Measurements from ENCODE around the gene FAR1. TPM values are rescaled to one million over a fixed set of nuclear protein-coding genes. Genes with fewer than 3 reads are reported as not detected.
A peak's percentile ranks its signal among the peaks of the same experiment; 100 is the strongest.
"Not testable (repeated sequence)": the region's sequence is repeated elsewhere in the genome, so short reads cannot be mapped to it uniquely, and the experiment has no call there.

Gene FAR1
- total RNA-seq, 1 donor from 2014 or later, result 81.3 TPM

DNA sequence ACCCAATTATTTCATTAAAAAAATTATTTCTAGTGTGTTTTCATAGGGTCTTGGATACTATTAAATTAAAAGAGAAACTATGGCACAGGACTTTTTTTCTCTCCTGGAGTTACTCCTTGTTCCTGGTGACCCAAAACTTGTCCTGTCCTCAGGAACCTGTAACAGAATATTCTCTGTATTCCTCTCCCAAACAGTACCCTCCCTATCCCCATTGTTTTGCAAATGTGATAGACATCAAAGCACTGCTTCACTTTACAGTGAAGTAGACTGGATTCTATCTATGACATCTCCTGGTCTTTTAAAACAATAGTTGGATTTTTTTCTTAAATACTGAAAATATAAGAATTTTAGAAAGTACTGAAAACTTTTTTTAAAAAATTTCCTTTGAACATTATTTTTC lies 37.2 kb downstream of the FAR1 start:
- DNase-seq (ENCODE audit: low read depth), result no peak

DNA sequence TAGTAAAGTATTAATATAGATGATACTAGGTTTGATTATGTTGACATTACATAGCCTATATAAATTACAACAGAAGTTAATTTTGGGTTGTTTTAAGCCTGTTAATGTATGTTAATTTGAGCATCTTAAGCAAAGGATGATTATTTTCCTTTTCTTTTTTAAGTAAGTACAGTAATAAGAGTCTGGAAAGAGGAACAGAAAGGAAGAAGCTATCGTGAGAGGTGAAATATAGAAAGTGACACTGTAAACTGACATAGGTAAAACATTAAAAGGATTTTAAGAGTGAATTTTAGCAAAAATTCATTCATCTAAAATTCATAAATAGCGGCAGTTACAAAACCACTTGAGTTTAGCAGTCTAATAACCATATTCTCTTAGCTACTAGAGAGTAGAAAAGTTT lies 45.5 kb downstream of the FAR1 start:
- no peak for DNase-seq (ENCODE audit: low read depth)

DNA sequence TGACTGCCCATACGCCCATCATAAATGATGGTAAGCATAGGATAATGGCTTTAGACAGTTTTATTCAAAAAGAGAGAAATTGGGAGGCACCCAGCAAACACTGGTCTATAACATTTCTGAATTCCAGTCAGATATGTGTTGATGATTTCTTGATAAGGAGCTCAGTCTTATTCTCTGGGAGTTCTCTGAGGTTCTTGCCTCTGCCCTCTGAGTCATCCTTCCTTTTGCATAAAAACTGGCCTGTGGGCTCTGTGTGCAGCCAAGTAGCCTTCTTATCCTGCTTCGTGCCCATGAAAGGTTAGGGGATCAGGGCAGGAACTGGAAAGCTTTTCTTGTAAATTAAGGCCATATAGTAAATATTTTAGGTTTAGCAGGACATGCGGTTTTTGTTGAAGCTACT lies 48.9 kb downstream of the FAR1 start:
- DNase-seq (ENCODE audit: low read depth), result peak; percentile 75

DNA sequence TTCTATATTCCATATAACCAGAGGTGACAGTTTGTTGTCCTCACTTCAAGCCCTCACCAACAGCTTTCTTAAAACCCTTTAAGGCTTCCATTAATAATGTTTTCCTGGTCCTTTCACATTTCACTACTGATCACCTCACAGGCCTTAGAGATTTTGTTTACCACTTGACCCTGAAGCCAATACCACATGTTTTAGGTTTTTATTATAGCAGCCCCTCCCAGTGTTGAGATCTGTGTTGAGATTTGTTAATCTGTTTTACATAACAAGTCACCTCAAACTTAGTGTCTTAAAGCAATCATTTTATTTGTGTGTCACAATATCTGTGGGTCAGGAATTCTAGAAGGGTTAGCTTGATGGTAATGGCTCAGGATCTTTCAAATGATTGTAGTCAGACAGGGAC lies 49.9 kb downstream of the FAR1 start:
- DNase-seq (ENCODE audit: low read depth), result no peak

DNA sequence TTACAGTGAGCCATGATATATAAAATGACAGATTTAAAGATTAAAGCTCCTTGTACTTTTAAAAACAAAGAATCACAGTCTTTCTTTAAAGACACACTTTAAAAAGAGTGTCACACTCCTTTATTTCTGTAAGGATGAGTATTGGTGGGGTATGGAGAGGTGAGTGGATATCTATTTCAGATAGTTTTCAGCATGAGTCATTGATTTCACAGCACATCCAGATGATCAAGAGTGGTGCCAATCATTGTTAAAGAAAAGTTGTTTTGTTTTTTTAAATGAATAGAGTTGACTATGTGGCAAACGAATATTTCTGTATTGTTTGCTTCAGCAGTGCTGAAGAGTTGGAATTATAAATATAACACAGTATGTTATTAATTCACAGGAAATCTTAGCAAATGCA lies 52.5 kb downstream of the FAR1 start:
- peak; percentile 16 for DNase-seq (ENCODE audit: low read depth)

DNA sequence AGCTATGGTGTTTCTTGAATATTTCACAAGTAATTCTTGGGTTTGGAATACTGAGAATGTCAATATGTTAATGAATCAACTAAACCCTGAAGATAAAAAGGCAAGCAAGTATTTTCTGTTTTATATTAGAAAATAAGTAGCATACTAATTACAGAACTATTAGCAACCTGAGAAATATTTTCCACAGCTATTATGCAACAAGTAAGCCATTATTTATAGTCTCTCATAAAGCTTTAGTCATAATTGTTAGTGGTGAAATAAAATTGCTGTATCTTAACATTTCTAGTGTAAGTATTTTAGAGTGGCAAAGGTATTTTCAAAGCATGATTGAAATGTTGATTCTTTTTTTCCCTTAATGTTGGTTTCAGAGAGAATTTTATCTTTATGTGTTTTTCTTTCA lies 53.3 kb downstream of the FAR1 start:
- peak; percentile 25 for DNase-seq (ENCODE audit: low read depth)

DNA sequence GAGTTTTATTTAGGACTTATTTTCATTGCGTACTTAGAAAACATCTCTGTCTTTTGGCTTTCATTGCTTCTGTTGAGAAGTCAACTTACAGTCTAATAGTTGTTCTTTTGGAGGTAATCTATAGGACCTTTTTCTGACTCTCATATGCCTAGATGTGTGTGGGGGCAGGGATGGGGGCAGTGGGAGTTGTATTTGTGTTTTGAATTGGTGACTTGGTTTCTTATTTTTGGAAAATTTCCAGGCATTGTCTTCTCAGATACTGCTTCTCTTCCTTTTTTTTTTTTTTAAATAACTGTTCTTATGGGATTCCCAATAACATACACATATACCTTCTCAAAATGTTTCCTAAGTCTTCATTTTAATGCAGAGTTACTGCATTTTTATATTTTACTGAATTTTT lies 58.0 kb downstream of the FAR1 start:
- no peak for DNase-seq (ENCODE audit: low read depth)

DNA sequence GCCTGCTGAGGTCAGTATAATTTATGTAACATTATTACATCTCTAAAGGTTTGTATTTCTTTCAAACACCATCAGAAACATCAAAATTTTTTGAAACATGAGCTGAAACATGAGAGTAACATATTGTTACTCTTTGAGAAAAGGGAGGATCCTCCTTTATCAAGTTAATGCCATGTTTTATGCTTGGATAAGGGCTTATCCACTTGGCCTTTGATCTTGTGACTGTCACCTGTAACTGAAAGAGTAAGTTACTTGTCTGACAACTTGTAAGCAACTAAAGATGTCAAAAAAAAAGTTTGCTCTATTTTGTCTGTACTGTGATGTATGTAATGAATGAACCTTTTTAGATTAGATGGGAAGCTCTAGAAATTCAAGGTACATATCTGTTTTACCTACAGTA lies 59.6 kb downstream of the FAR1 start:
- DNase-seq (ENCODE audit: low read depth), result no peak

DNA sequence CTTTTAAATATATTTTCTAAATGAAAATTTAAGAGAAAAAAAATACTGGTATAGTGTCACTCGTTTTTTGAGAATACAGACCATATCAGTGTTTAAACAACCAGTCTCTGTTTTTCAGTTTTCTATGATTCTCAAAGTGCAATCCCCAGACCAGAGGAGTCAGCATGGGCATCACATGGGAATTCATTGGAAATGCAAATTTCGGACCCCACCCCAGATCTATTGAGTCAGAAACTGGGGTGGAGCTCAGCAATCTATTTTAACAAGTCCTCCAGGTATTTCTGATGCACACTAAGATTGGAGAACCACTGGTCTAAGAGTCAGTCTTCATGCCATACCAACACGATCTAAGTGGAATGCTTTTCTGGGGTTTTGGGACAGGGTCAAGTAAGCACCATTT lies 66.1 kb downstream of the FAR1 start:
- DNase-seq (ENCODE audit: low read depth), result no peak

DNA sequence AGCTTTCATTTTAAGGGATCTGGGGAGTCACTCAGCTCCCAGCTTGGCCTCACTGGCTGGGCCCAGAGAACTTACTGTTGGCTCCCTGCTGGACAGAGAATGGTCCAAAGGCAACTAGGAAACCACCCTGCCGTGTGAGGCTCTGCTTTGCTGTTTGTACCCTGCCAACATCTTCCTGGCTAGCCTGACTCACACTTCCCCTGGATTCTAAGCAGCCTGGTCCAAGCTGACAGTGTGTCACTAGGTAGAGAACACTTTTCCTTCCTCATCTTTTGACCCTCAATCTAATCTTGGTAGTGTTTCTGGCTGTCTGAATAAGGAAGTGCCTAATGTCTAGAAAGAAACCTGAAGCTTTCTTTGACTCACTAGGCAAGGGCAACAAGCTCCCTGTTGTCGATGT lies 76.7 kb downstream of the FAR1 start:
- no peak for DNase-seq (ENCODE audit: low read depth)

DNA sequence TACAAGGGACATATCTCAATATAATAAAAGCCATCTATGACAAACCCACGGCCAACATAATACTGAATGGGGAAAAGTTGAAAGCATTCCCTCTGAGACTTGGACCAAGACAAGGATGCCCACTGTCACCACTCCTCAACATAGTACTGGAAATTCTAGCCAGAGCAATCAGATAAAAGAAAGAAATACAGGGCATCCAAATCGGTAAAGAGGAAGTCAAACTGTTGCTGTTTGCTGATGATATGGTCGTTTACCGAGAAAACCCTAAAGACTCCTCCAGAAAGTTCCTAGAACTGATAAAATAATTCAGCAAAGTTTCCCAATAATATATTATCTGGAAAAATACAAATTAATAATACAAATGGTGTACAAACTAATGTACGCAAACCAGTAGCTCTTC lies 84.8 kb downstream of the FAR1 start:
- not testable (repeated sequence) for DNase-seq (ENCODE audit: low read depth)

DNA sequence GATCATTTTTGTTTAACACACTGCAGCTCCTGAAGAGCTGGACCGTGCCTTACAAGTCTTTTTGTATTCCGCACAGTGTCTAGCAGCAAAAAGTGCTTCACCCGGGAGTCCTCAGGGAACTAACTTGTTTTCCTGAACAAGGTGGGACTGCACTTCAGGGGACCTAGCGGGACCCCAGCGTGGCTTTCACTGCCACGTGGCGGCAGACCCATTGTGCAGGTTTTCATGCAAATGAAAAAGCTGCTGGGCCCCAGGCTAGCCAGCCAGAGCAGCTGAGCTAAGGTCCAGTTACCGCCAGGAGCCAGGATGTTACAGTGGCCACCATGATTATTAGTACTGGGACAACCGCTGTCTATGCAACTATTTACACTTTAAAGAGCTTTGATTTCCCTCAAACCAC lies 90.6 kb downstream of the FAR1 start:
- no peak for DNase-seq (ENCODE audit: low read depth)

DNA sequence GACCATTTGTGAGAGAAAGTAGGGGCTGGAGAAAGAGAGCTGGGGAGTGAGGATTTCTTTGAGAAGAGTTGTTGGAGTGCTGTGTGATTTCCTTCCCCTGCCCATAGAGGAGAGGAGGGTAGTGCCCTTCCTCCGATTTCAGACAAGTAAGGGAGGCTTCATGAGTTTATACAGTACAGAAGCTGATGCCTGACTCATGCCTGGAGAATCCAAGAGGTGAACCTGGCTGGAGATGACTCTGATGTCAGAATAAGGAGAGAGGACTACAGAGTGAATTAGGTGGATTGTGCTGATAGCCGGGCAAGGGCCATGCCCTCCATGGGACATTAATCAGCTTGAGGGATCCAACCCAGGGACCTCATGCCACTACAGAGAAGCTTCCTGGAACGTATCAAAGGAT lies 91.6 kb downstream of the FAR1 start:
- peak; percentile 65 for DNase-seq (ENCODE audit: low read depth)

DNA sequence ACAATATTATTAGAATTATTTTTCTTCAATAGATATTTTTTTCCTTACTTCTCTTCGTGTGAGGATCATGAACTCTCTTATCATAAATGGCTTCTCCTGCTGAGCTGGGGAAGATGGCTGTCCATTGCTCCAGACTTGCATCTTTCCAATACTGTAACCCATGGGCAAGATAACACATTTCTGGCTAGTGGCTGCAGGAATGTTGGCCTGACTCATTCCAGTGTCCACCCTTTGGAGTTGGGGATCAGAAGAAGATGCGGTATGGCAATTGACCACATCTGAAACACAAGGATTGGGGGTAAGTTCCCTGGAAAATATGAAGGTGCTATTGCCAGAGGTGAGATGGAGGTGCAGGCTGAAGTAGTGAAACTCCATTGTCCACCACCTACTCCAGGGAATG lies 92.8 kb downstream of the FAR1 start:
- no peak for DNase-seq (ENCODE audit: low read depth)

DNA sequence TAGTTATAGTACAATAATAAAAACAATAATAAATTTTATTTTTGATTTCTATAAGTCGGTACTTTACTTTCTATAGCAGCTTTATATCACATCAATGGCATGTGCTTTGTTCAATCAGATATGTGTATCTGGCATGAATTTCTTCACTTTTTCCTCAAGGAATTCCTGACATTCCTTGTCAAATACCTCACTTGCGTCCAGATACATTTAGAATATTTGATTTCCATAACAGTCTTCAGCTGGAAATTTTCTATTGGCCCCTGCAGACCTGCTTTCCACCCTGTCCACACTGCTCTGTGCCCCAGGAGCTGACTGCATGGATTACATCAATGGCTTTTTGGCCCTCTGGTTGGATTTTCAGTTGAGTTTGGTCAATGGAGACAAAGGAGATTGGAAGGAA lies 93.2 kb downstream of the FAR1 start:
- no peak for DNase-seq (ENCODE audit: low read depth)

DNA sequence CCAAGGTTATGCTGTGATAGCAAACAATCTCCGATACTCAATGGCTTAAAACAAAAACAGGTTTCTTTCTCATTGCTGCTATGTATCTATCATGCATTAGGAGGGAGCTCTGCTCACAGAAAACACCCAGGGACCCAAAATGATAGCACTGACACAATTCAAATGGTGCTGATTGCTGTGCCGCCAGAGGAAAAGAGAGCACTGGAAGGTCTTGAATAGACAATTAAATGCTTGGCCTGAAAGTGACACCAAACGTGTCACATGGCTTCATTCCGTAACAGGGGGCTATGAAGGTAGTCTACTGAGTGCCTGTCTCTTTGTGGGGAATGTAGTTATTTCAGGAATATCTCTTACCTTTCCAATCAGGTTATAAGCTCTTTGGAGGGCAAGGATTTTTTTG lies 94.2 kb downstream of the FAR1 start:
- no peak for DNase-seq (ENCODE audit: low read depth)

DNA sequence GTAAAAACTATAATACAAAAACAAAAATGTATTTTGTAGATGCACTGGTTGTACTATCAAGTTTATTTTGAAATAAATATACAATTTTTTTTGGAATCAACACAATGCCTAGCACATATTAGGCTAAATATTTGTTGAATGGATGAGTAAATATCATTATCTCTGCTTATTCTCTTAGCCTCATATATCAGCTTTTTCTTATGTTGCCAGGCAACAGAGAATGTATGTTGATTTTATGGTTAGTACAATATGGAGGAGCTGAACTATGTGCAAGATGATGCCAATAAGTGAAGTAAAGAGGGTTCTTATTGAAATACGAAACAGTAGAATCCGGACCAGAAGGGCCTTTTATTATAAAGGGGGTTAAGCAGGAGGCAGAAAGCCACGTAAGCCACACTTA lies 94.9 kb downstream of the FAR1 start:
- DNase-seq (ENCODE audit: low read depth), result no peak

DNA sequence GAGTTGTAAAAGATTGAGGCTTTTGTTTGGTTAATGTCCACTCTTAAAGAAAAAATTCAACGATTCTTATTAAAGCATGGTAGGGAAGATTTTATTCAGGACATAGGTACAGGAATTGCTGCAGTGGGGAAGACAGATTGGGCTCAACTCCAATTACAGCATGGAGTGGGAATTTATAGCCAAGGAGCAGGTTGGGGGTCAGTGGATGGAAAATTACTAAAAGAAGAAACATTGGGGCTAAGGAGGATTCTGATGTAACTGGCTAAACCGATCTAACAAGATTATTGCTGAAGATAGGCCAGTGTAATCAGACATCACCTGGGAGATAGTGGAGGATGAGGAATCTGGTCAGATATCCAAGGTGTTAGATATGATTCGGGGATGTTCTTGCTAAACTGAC lies 97.4 kb downstream of the FAR1 start:
- no peak for DNase-seq (ENCODE audit: low read depth)

DNA sequence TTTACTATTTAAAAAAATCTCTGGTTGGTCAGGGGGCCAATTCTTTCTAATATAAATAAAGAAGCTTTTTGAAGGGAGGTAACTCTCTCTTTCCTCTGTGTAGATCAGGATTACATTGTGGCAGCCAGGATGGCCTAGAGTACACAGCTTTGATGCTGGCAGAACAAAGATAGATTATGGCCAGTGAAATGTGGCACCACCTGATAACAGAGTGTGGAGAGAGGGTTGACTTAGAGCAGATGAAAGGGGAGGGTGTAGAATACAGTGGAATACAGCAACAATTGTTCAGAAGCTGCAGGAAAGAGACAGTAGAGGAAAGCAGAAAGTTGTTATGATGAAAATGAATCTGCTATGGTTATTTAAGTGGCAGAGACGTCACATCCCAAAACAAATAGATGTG lies 99.0 kb downstream of the FAR1 start:
- no peak for DNase-seq (ENCODE audit: low read depth)

DNA sequence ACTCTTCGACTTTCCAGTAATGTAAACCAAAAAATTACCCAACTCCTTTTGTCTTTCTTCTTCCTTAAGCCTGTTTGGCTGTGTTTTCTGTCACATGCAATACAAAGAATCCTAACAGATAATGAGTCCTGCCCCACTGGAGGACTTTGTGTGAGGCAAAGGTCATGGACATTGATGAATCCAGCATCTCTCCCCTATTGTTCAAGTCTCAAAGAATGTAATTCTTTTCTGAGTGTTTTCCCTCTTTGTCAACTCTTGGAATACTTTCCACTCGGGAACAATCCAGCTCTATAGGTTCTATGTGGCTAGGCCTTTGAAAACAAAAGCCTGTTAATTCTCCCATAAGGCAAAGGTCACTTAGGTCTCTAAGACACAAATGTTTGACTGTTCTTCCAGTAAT lies 100.7 kb downstream of the FAR1 start:
- DNase-seq (ENCODE audit: low read depth), result no peak

DNA sequence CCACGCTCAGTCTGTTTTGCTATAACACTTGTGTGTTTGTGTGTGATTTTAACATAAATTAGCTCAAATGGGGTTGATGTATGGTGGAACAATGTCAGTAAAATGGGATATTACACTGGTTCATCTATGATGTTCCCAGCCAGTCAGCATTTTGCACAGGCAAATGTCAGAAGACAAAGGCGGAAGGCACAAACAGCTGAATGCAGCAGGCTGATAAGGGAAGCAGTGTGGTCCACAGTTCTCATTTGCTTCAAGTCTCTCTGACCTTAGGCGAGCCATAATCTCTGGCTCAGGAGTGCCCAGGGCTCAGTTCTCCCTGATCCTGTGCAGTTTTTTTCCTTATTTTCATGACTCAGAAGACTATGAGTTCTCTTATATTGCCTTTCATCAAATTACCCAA lies 102.7 kb downstream of the FAR1 start:
- no peak for DNase-seq (ENCODE audit: low read depth)

DNA sequence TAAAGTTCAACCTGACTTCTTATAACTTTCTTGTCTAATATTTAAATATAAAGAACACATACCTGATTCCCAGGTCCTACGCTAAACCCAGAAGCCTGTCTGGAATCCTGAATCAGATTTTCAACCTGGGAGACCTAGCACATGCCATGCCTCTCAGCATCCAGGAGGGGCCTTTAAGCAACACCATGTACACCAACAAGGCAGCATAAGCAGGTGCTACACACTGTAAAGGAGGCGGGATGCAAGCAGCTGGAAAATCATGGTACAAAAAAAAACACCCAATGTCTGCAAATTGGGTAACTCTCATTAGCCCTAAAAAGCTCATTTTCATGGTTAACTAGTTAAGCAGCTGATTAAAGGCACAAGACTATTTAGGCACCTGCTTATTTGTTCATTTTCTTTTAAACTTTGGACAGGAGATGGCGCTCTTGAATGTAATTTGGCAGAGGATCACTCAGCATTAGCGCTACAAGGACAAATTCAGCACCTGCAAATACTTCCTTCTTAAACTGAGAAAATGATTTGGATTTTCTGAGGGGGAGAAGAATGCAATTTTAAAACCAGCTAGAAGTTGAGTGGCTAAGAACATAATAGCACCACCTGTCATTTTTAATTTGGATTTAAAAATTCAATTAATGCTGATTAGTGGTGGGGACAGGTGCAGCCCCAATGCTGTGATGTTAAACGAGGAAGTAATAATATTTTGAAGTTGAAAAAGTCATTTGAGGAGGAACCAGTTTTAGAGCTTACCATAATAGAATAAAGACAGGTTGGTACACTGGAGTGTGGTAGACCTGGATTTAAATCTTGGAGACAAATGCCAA lies 104.0 kb downstream of the FAR1 start:
- peak; percentile 80 for DNase-seq (ENCODE audit: low read depth)

DNA sequence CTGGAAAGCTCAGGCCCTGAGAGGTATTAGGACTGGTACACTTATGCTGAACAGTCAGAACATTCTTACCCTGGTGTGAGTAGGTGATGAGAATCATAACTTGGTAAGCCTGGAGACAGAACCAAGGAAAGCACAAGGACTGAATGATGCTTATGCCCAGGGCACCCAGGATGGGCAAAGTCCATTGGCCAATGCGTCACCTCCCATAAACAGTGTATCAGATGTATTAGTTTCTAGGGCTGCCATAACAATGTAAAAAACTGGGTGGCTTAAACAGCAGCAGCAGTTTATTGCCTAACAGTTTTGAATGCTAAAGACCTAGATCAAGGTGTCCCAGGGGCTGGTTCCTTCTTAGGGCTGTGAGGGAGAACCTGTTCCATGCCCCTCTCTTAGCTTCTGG lies 107.0 kb downstream of the FAR1 start:
- no peak for DNase-seq (ENCODE audit: low read depth)

DNA sequence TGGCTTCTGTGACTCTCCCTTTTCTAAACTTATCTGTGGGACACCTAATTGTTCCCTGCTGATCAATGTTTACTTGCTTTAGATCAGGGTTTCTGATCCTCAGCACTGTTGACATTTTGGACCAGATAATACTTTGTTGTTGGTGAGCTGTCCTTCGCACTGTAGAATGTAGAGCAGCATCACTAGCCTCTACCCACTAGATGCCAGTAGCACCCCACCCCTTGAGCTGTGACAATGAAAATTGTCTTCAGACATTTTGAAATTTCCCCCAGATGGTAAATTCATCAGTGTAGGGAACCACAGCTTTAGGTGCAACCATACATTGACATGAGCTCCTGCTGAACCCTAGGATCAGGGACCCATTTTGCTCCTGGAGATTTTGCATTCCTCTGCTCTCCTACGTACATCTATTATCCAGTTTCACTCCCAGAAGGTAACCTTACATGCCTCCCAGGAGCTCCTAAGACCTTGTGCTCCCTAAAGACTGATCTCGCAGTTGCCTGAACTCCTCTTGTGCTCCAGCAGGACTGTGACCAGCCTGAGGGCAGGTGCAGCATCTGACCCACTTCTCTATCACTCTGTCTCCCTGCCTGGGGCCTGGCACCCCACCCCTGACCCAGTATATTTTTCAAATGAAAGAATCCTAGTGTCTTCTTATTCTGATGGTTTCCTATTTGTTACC lies 107.8 kb downstream of the FAR1 start:
- peak; percentile 42 for DNase-seq (ENCODE audit: low read depth)

Measured in renal cortical epithelial cell (primary cell).